Mesothelial cell of epicardium (in vitro differentiated cells): ENCODE results near the gene NEU3. TPM values are rescaled to one million over a fixed set of nuclear protein-coding genes. Genes with fewer than 3 reads are reported as not detected.
"Not testable (repeated sequence)": the region's sequence is repeated elsewhere in the genome, so short reads cannot be mapped to it uniquely, and the experiment has no call there.

Source experiments
- DNase-seq, 2 experiments: peaks; one replicate each; pipeline ENCODE4 v3.0.0; 2021; ENCODE audit warnings: low spot score in 2 of 2; ENCODE audit not compliant: unreplicated experiment in 2 of 2
- H3K27ac Mint-ChIP-seq: 2 replicates; pipeline ENCODE4 v1.8.0; 2021; ENCODE audit warnings: mixed read lengths
- H3K27me3 Mint-ChIP-seq: 2 replicates; pipeline ENCODE4 v1.8.0; 2021; ENCODE audit warnings: low read depth, mixed read lengths
- H3K36me3 Mint-ChIP-seq: 2 replicates; pipeline ENCODE4 v1.8.0; 2021; ENCODE audit warnings: mixed read lengths
- H3K4me1 Mint-ChIP-seq: 2 replicates; pipeline ENCODE4 v1.8.0; 2021; ENCODE audit warnings: mixed read lengths
- H3K4me3 Mint-ChIP-seq: 2 replicates; pipeline ENCODE4 v1.8.0; 2021; ENCODE audit warnings: mild to moderate bottlenecking, moderate library complexity, mixed read lengths
- H3K9me3 Mint-ChIP-seq: 2 replicates; pipeline ENCODE4 v1.8.0; 2021; ENCODE audit warnings: mixed read lengths
- total RNA-seq: library from RNA; stranded (reverse); gene quantifications from 3 replicates; pipeline ENCODE4 v1.2.1, GENCODE V29; 2021
- TF ChIP-seq, protein P1 (sequence below): fragments of 200-600 bp; sonication (generic); IDR thresholded peaks from one replicate; pipeline ENCODE4 v1.5.0; 2021; ENCODE audit warnings: antibody characterized with exemption; ENCODE audit not compliant: unreplicated experiment

NEU3 gene
- total RNA-seq, 1 donor from 2014 or later, result 12.0 TPM

DNA sequence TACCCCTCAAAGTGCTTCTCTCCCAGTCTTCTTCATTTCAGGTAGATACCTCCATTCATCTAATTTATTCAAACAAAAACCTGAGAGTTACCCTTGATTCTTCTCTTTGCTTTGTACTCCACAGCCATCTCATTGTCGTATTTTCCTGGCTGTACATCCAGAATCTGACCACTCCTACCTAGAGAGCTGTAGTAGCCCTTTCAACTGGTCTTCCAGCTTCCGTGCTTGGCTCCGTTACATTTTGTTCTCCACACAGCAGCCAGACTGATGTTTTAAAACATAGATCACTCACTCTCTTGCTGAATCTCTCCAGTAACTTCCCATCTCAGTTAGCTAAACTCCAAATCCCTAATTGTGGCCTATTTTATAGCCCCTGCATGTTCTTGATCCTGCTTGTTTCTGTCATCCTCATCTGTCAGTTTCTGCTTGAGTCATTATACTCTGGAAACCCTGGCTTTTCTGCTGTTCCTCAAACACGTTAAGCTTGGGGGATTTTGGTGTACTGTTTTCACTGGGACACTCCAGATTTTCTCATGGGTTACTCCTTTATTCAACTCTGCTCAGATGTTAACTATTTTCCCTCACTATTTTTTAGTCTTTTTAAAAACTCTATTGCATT lies 32.2 kb upstream of the NEU3 start:
- Mint-ChIP-seq H3K27me3 (no peaks in the 10 kb centered on the region), H3K4me3 (no peak overlapping the region), H3K4me1 (peaks cover 9% of the 10 kb centered on the region), H3K9me3 (no peaks in the 10 kb centered on the region), H3K27ac (no peak overlapping the region), H3K36me3 (peaks cover 21% of the 10 kb centered on the region)
- TF ChIP-seq, protein P1, sequence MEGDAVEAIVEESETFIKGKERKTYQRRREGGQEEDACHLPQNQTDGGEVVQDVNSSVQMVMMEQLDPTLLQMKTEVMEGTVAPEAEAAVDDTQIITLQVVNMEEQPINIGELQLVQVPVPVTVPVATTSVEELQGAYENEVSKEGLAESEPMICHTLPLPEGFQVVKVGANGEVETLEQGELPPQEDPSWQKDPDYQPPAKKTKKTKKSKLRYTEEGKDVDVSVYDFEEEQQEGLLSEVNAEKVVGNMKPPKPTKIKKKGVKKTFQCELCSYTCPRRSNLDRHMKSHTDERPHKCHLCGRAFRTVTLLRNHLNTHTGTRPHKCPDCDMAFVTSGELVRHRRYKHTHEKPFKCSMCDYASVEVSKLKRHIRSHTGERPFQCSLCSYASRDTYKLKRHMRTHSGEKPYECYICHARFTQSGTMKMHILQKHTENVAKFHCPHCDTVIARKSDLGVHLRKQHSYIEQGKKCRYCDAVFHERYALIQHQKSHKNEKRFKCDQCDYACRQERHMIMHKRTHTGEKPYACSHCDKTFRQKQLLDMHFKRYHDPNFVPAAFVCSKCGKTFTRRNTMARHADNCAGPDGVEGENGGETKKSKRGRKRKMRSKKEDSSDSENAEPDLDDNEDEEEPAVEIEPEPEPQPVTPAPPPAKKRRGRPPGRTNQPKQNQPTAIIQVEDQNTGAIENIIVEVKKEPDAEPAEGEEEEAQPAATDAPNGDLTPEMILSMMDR, result no peak
- no peak for DNase-seq

DNA sequence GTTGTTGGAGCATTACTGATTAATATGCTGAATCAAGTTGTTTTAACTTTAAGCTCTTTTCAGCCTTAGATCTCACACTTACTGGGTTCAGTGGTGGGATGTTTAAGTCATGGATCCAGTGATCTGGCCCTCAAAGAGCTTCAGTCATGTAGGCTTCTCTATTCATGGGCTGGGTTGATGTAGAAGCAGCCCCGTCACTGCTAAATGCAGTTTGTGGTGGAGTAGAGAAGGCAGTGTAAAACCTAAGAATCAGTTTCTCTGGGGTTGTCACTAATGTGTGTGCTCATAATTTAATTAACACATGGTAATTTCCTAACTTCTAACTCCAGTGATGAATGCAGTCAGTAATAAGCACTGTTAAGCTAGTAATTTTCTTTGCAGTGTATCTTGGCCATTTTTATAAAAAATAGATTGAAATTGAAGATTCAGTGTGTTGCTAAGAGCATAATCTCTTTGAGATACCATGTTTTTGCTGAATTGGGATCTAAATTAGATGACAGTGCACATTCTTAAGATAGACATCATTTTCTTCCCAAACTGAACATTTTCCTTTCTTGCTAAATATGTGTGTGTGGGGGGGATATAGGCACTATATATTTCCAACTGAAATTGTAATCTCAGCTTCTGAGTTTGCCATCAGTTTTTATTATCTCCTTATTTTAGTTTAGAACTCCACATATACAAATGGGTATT lies 30.6 kb upstream of the NEU3 start:
- Mint-ChIP-seq H3K27ac (no peak overlapping the region), H3K4me3 (no peak overlapping the region), H3K27me3 (no peaks in the 10 kb centered on the region), H3K36me3 (peaks cover 18% of the 10 kb centered on the region), H3K9me3 (no peaks in the 10 kb centered on the region), H3K4me1 (peaks cover 7% of the 10 kb centered on the region)
- DNase-seq, result no peak
- TF ChIP-seq, protein P1, result no peak

DNA sequence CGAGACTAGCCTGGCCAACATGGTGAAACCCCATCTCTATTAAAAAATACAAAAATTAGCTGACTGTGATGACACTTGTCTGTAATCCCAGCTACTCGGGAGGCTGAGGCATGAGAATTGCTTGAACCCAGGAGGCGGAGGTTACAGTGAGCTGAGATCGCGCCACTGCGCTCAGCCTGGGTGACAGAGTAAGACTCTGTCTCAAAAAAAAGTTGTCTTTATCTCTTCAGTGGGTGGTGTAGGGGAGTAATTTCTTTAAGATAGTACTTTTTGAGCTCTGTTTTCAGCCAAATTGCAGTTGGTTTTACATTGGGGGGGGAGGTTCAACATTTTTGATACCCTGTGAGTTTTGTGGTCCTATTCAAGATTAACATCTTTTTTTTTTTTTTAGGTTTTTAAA lies 28.6 kb upstream of the NEU3 start:
- not testable (repeated sequence) for DNase-seq, H3K27me3 Mint-ChIP-seq, H3K27ac Mint-ChIP-seq, H3K9me3 Mint-ChIP-seq, H3K4me3 Mint-ChIP-seq
- peaks cover 11% of the 10 kb centered on the region for H3K4me1 Mint-ChIP-seq
- H3K36me3 Mint-ChIP-seq, result peaks cover 13% of the 10 kb centered on the region

DNA sequence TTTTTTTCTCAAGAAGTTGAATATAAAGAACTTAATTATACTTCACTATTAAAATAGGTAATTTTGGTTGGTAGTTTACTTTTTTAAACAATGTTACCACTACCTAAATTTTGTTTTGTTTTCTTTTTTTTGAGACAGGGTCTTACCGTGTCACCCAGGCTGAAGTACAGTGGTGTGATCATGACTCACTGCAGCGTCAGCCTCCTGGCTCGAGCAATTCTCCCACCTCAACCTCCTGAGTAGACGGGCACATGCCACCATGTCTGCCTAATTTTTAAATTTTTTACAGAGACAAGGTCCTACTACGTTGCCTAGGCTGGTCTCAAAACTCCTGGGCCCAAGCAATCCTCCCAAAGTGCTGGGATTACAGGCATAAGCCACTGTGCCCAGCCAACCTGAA lies 22.1 kb upstream of the NEU3 start:
- TF ChIP-seq, protein P1, result no peak
- H3K36me3 Mint-ChIP-seq, result peaks cover 25% of the 10 kb centered on the region
- H3K4me3 Mint-ChIP-seq, result no peak overlapping the region
- no peaks in the 10 kb centered on the region for H3K27me3 Mint-ChIP-seq
- H3K4me1 Mint-ChIP-seq, result peaks cover 11% of the 10 kb centered on the region
- H3K9me3 Mint-ChIP-seq, result no peaks in the 10 kb centered on the region
- DNase-seq, result no peak
- no peak overlapping the region for H3K27ac Mint-ChIP-seq

DNA sequence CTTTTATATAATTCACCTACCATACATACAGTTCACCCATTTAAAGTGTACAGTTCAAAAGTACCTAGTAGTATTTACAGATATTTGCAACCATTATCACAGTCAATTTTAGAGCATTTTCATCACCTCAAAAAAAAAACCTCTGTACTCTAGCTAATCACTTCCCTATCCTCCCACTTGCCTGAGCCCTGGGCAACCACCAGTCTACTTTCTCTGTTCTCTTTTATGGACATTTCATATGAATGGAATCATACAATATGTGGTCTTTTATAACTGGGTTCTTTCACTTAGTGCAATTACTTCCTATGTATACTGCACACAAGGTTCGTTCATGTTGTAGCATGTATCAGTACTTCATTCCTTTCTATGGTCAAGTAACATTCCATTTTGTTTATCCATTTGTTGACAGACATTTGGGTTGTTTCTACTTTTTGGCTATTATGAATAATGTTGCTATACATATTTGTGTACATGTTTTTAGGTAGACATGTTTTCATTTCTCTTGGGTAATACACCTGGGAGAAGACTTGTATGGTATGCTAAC lies 17.8 kb upstream of the NEU3 start:
- H3K27me3 Mint-ChIP-seq, result no peaks in the 10 kb centered on the region
- TF ChIP-seq, protein P1, result no peak
- H3K36me3 Mint-ChIP-seq, result peaks cover 47% of the 10 kb centered on the region
- DNase-seq, result no peak
- no peaks in the 10 kb centered on the region for H3K9me3 Mint-ChIP-seq
- no peaks in the 10 kb centered on the region for H3K4me1 Mint-ChIP-seq
- no peak overlapping the region for H3K27ac Mint-ChIP-seq
- H3K4me3 Mint-ChIP-seq, result no peak overlapping the region

DNA sequence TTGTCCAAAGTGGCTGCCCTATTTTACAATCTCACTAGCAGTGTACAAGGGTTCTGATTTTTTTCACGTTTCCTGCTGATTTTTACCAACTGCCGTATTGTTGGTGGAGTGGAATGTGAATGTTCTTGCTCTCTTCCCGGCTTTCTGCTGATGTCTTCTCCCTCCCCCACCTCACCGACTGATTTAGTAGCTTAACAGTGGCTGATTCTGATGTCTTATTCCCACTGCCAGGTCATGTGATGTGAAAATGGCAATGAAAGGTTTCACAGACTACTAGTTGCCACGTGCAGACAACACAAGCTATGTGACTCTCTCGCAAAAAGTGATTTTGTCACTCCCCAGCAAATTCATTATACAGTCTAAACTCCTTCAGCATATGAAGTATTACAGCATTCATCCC lies 17.3 kb upstream of the NEU3 start:
- no peak overlapping the region for H3K4me3 Mint-ChIP-seq
- H3K27ac Mint-ChIP-seq, result no peak overlapping the region

More for the DNA sequence above, 17.3 kb upstream of the NEU3 start:
- H3K27me3 Mint-ChIP-seq, result no peaks in the 10 kb centered on the region
- no peaks in the 10 kb centered on the region for H3K4me1 Mint-ChIP-seq
- peaks cover 47% of the 10 kb centered on the region for H3K36me3 Mint-ChIP-seq
- no peak for DNase-seq
- TF ChIP-seq, protein P1, result no peak
- no peaks in the 10 kb centered on the region for H3K9me3 Mint-ChIP-seq
